Endothelial cell of umbilical vein (primary cell): ENCODE measurements around the gene TMEM74B. TPM values are rescaled to one million over a fixed set of nuclear protein-coding genes. Genes with fewer than 3 reads are reported as not detected.

Source experiments
- BruUV-seq: library from RNA; stranded (reverse); fragments of 400-500 nt; replicated peaks from 2 replicates; lab custom pipeline; 2021; lab: Mats Ljungman, UMichigan
- CTCF ChIA-PET: fragments of 300-600, 350-600 bp; sonication (Branson Sonifier 250); formaldehyde crosslinking; loops from one replicate; lab custom pipeline; 2021; ENCODE audit warnings: antibody characterized with exemption, inconsistent platforms; lab: Charles Lee
- POLR2A ChIA-PET: fragments of 300-600, 350-600 bp; sonication (Branson Sonifier 250); formaldehyde crosslinking; loops from one replicate; lab custom pipeline; 2021; ENCODE audit warnings: antibody characterized with exemption, inconsistent platforms; lab: Charles Lee
- DNase-seq: peaks from one replicate; pipeline ENCODE4 v3.0.0-alpha.2; 2011; ENCODE audit warnings: low read depth, low spot score
- FAIRE-seq: peaks from 2 replicates; lab custom pipeline; 2011; peaks lifted over from hg19 to GRCh38; lab: Jason Lieb, UNC
- H2AFZ ChIP-seq: 2 replicates; pipeline ENCODE4 v1.6.0; 2012; ENCODE audit warnings: low read depth, low read length, control low read depth, inconsistent platforms
- H3K27ac ChIP-seq: 2 replicates; pipeline ENCODE4 v1.5.1; 2011; ENCODE audit warnings: low read depth, mild to moderate bottlenecking, control low read depth, low read length, moderate library complexity; ENCODE audit not compliant: insufficient read depth
- H3K27me3 ChIP-seq, 2 experiments: 2 replicates each; pipeline versions ENCODE4 v1.6.0 to v1.6.1; 2011; ENCODE audit warnings: low read length in 2 of 2, mixed read lengths in 1 of 2; ENCODE audit not compliant: control insufficient read depth in 2 of 2, insufficient read depth in 2 of 2
- H3K36me3 ChIP-seq, 2 experiments: 2 replicates in 1 of 2; 3 replicates in 1 of 2; pipeline ENCODE4 v1.5.1; 2011; ENCODE audit warnings: low read length in 2 of 2, mild to moderate bottlenecking in 1 of 2, moderate library complexity in 1 of 2; ENCODE audit not compliant: control insufficient read depth in 2 of 2, insufficient read depth in 2 of 2; ENCODE audit errors: extremely low read depth in 1 of 2
- H3K4me1 ChIP-seq: 3 replicates; pipeline ENCODE4 v1.5.1; 2011; ENCODE audit warnings: mild to moderate bottlenecking, low read length; ENCODE audit not compliant: control insufficient read depth, insufficient read depth; ENCODE audit errors: extremely low read depth
- H3K4me2 ChIP-seq: 2 replicates; pipeline ENCODE4 v1.6.1; 2011; ENCODE audit warnings: low read length, control low read depth, mixed read lengths; ENCODE audit not compliant: insufficient read depth
- H3K4me3 ChIP-seq, 3 experiments: fragments of 200-600 bp in 1 of 3; sonication (generic), shearing (Covaris generic) in 1 of 3; replicated peaks in 1 of 3; 2 replicates each; pipeline ENCODE4 v1.5.1; 2011 to 2016; ENCODE audit warnings: control low read depth in 3 of 3, low read length in 3 of 3, mild to moderate bottlenecking in 2 of 3, inconsistent platforms in 1 of 3, low read depth in 1 of 3, moderate library complexity in 1 of 3; ENCODE audit not compliant: insufficient read depth in 1 of 3
- H3K79me2 ChIP-seq: 2 replicates; pipeline ENCODE4 v1.6.0; 2012; ENCODE audit warnings: low read length, inconsistent platforms; ENCODE audit not compliant: control insufficient read depth, insufficient read depth
- H3K9ac ChIP-seq: replicated peaks from 2 replicates; pipeline ENCODE3; 2011; ENCODE audit warnings: low read length, control low read depth; ENCODE audit not compliant: insufficient read depth; ENCODE audit errors: extremely low read depth
- H3K9me1 ChIP-seq: replicated peaks from 3 replicates; pipeline ENCODE4 v1.6.0; 2011; ENCODE audit warnings: mild to moderate bottlenecking, low read length; ENCODE audit not compliant: control insufficient read depth, insufficient read depth; ENCODE audit errors: extremely low read depth
- H3K9me3 ChIP-seq: replicated peaks from 2 replicates; pipeline ENCODE4 v1.5.1; 2012; ENCODE audit warnings: low read length, inconsistent platforms; ENCODE audit not compliant: control insufficient read depth, insufficient read depth
- H4K20me1 ChIP-seq: replicated peaks from 2 replicates; pipeline ENCODE3; 2011; ENCODE audit warnings: mild to moderate bottlenecking, low read length; ENCODE audit not compliant: control insufficient read depth, insufficient read depth; ENCODE audit errors: extremely low read depth
- CTCF ChIP-seq, 2 donors: IDR thresholded peaks; 1 replicate in 1 of 2; 2 replicates in 1 of 2; pipeline ENCODE4 v1.5.1; 2011; ENCODE audit warnings: low read length in 2 of 2, mild to moderate bottlenecking in 2 of 2, moderate library complexity in 2 of 2, control low read depth in 1 of 2, inconsistent platforms in 1 of 2, low read depth in 1 of 2; ENCODE audit not compliant: insufficient read depth in 1 of 2; ENCODE audit errors: extremely low read depth in 1 of 2
- EZH2 ChIP-seq: IDR thresholded peaks from 2 replicates; pipeline ENCODE4 v1.6.1; 2012; ENCODE audit warnings: borderline replicate concordance, low read depth, mild to moderate bottlenecking, moderate library complexity, low read length, inconsistent platforms; ENCODE audit not compliant: severe bottlenecking
- FOS ChIP-seq: IDR thresholded peaks from 2 replicates; pipeline ENCODE4 v1.6.1; 2011; ENCODE audit warnings: mild to moderate bottlenecking, low read length, moderate library complexity, borderline replicate concordance; ENCODE audit not compliant: insufficient read depth
- GATA2 ChIP-seq: IDR thresholded peaks from 2 replicates; pipeline ENCODE4 v1.7.0; 2011; ENCODE audit warnings: low read depth, mild to moderate bottlenecking, moderate library complexity, mixed read lengths, low read length; ENCODE audit not compliant: insufficient read length, insufficient read depth
- JUN ChIP-seq: IDR thresholded peaks from 2 replicates; pipeline ENCODE4 v1.6.1; 2011; ENCODE audit warnings: borderline replicate concordance, low read depth; ENCODE audit not compliant: insufficient read length, insufficient read depth
- MAX ChIP-seq: IDR thresholded peaks from 2 replicates; pipeline ENCODE4 v1.6.1; 2011; ENCODE audit not compliant: insufficient read depth, insufficient read length
- MYC ChIP-seq: IDR thresholded peaks from one replicate; pipeline ENCODE4 v1.6.1; 2011; ENCODE audit warnings: mild to moderate bottlenecking, low read depth, low read length
- POLR2A ChIP-seq: IDR thresholded peaks from 2 replicates; pipeline ENCODE4 v1.6.1; 2012; ENCODE audit warnings: low read depth, mild to moderate bottlenecking, control low read depth, low read length
- POLR2AphosphoS5 ChIP-seq: IDR thresholded peaks from 2 replicates; pipeline ENCODE4 v1.6.1; 2012; ENCODE audit warnings: low read depth, mild to moderate bottlenecking, control low read depth, low read length, moderate library complexity; ENCODE audit not compliant: insufficient read depth
- dilution Hi-C: fragments of 300-500 bp; cut with MboI; formaldehyde crosslinking; loops from one replicate; pipeline ENCODE4 v1.15.0; 2019; ENCODE audit warnings: low sequenced_read_pairs; ENCODE audit not compliant: extremely low pct_ligation_motif_present
- intact Hi-C: fragments of 100-400 bp; cut with micrococcal nuclease; formaldehyde crosslinking; loops from one replicate; pipeline ENCODE4 v1.10.0; 2022
- polyA plus RNA-seq, 4 experiments: library from polyadenylated mRNA; depleted of rRNA in 3 of 4; stranded (reverse) in 3 of 4; unstranded in 1 of 4; fragments of >200 nt; gene quantifications; 2 replicates each; pipeline versions ENCODE4 v1.2.1 to v1.2.3, GENCODE V29; 2011 to 2012; ENCODE audit warnings: missing spikeins in 1 of 4
- total RNA-seq: library from RNA; stranded (reverse); gene quantifications from 2 replicates; pipeline ENCODE4 v1.2.3, GENCODE V29; 2021

The TMEM74B gene
- total and polyA plus RNA-seq, 2 donors (not counting 3 experiments of a cell fraction or from before 2014, with no cell fraction given) = 0.26 to 1.1 TPM

- POLR2A ChIA-PET = no interaction called here
- H3K36me3 ChIP-seq = peaks cover 0 to 16% of the 10 kb centered on the region in 2 experiments
- no peak for DNase-seq
- no peak for TF ChIP-seq MYC
- TF ChIP-seq GATA2 = no peak
- no peak for TF ChIP-seq FOS
- TF ChIP-seq CTCF (IDR thresholded peaks at IDR 0.05; ENCODE audit: extremely low read depth in 1 of 2, insufficient read depth in 1 of 2, low read depth in 1 of 2, low read length in 2 of 2) = no peak
- TF ChIP-seq POLR2A = no peak
- H3K4me2 ChIP-seq = no peak overlapping the region
- no peaks in the 10 kb centered on the region for H3K27me3 ChIP-seq
- H3K27ac ChIP-seq = no peak overlapping the region
- no peak overlapping the region for H3K4me3 ChIP-seq
- intact Hi-C loops (no loop called here), dilution Hi-C loops (no loop called here)
- BruUV-seq = no TSS peak
- FAIRE-seq = no peak
- no peaks in the 10 kb centered on the region for H3K9me1 ChIP-seq
- H4K20me1 ChIP-seq = no peaks in the 10 kb centered on the region
- H2AFZ ChIP-seq = no peak overlapping the region
- no peak overlapping the region for H3K9ac ChIP-seq
- CTCF ChIA-PET = interaction anchor here (1.0 kb wide), 1 partner anchor 195 kb away, joined by 3 read pairs; no protein-coding TSS in a partner anchor
- no peaks in the 10 kb centered on the region for H3K9me3 ChIP-seq
- H3K4me1 ChIP-seq = no peaks in the 10 kb centered on the region
- peaks cover 2% of the 10 kb centered on the region for H3K79me2 ChIP-seq
Observed at GRCh38 chr20:1150968-1151367, 33.8 kb downstream of the TMEM74B start.

GRCh38 chr20:1150218-1150617 is 34.6 kb downstream of the TMEM74B start:
- Histone ChIP-seq H3K4me3 (no peak overlapping the region), H3K36me3 (peaks cover 2 to 21% of the 10 kb centered on the region in 2 experiments), H3K9me3 (no peaks in the 10 kb centered on the region), H3K4me1 (no peaks in the 10 kb centered on the region), H2AFZ (no peak overlapping the region), H3K79me2 (peaks cover 2% of the 10 kb centered on the region), H3K27ac (no peak overlapping the region), H3K9ac (no peak overlapping the region), H3K4me2 (no peak overlapping the region), H3K27me3 (no peaks in the 10 kb centered on the region), H3K9me1 (no peaks in the 10 kb centered on the region), H4K20me1 (no peaks in the 10 kb centered on the region)
- FAIRE-seq = no peak
- no TSS peak for BruUV-seq
- ChIA-PET CTCF (interaction anchor here (0.8 to 1.0 kb wide), 2 partner anchors 17 to 194 kb away, joined by 3 read pairs; no protein-coding TSS in a partner anchor), POLR2A (no interaction called here)
- TF ChIP-seq CTCF (IDR thresholded peaks at IDR 0.05; ENCODE audit: extremely low read depth in 1 of 2, insufficient read depth in 1 of 2, low read depth in 1 of 2, low read length in 2 of 2) (no peak), FOS (no peak), MAX (no peak), MYC (no peak), POLR2A (no peak), POLR2AphosphoS5 (no peak), GATA2 (no peak), EZH2 (no peak), JUN (no peak)
- DNase-seq = no peak
- dilution Hi-C loops = no loop called here
- intact Hi-C loops = no loop called here
